Stimulated activated CD8-positive, alpha-beta memory T cell treated with anti-CD3 and anti-CD28 coated beads, Interleukin-7, amount 100 ng/mL, for 48 hours (primary cell): Measurements from ENCODE around the gene TNFAIP3.

Experiments
- DNase-seq, 2 donors: peaks; one replicate each; pipeline ENCODE4 v3.0.0-alpha.2; 2020; ENCODE audit warnings: low read depth in 1 of 2; ENCODE audit errors: extremely low read depth in 1 of 2

Gene TNFAIP3

GRCh38 chr6:137862419-137863090 is 4.5 kb upstream of the TNFAIP3 start:
- DNase-seq, result no peak

GRCh38 chr6:137863091-137863797 is 3.8 kb upstream of the TNFAIP3 start:
- no peak for DNase-seq

- DNase-seq, result no peak
These were observed 2.1 kb upstream of the TNFAIP3 start for GRCh38 chr6:137864812-137865508.

GRCh38 chr6:137866200-137866913 is 702 bp upstream of the TNFAIP3 start:
- DNase-seq, result no peak

- no peak for DNase-seq
These were observed 838 bp downstream of the TNFAIP3 start for GRCh38 chr6:137867685-137868509.

- DNase-seq, result no peak
These were observed 1.9 kb downstream of the TNFAIP3 start for GRCh38 chr6:137868721-137869548.

GRCh38 chr6:137869549-137870307 is 2.7 kb downstream of the TNFAIP3 start:
- no peak for DNase-seq

GRCh38 chr6:137870308-137870644 is 3.2 kb downstream of the TNFAIP3 start:
- no peak for DNase-seq

- DNase-seq, result no peak
These were observed 3.7 kb downstream of the TNFAIP3 start for GRCh38 chr6:137870744-137871247.

GRCh38 chr6:137871291-137871690 is 4.2 kb downstream of the TNFAIP3 start:
- no peak for DNase-seq

- DNase-seq, result no peak
These were observed 4.9 kb downstream of the TNFAIP3 start for GRCh38 chr6:137871831-137872454.

GRCh38 chr6:137872581-137873115 is 5.6 kb downstream of the TNFAIP3 start:
- DNase-seq, result no peak

- DNase-seq, result peak; percentile 59 to 89
These were observed 6.3 kb downstream of the TNFAIP3 start for GRCh38 chr6:137873273-137873762.

- DNase-seq, result no peak
These were observed 7.4 kb downstream of the TNFAIP3 start for GRCh38 chr6:137874204-137875057.

GRCh38 chr6:137875058-137875520 is 8.0 kb downstream of the TNFAIP3 start:
- DNase-seq, result no peak

- DNase-seq, result no peak
These were observed 8.5 kb downstream of the TNFAIP3 start for GRCh38 chr6:137875606-137876005.

GRCh38 chr6:137876547-137876946 is 9.5 kb downstream of the TNFAIP3 start:
- no peak for DNase-seq
